HG02885 (cell line): ENCODE measurements around the gene RAB27A.
A peak's percentile ranks its signal among the peaks of the same experiment; 100 is the strongest.
"Not testable (repeated sequence)": the region's sequence is repeated elsewhere in the genome, so short reads cannot be mapped to it uniquely, and the experiment has no call there.

ENCODE experiments used
- ATAC-seq: cut with Tn5 transposase; IDR thresholded peaks from one replicate; pipeline ENCODE4 v1.9.1; 2021; ENCODE audit warnings: mild to moderate bottlenecking; ENCODE audit not compliant: unreplicated experiment, poor library complexity

Gene RAB27A

GRCh38 chr15:55253580-55253979, 36.0 kb downstream of the RAB27A start:
- no peak for ATAC-seq

GRCh38 chr15:55252201-55252600, 37.4 kb downstream of the RAB27A start:
- ATAC-seq, result not testable (repeated sequence)

GRCh38 chr15:55250941-55251340, 38.7 kb downstream of the RAB27A start:
- ATAC-seq, result no peak

GRCh38 chr15:55250392-55250791, 39.2 kb downstream of the RAB27A start:
- ATAC-seq, result no peak

- not testable (repeated sequence) for ATAC-seq
These were observed 39.7 kb downstream of the RAB27A start for GRCh38 chr15:55249885-55250284.

GRCh38 chr15:55248895-55249294, 40.7 kb downstream of the RAB27A start:
- no peak for ATAC-seq

GRCh38 chr15:55247766-55248427, 41.7 kb downstream of the RAB27A start:
- no peak for ATAC-seq

- ATAC-seq, result no peak
These were observed 42.3 kb downstream of the RAB27A start for GRCh38 chr15:55247311-55247710.

GRCh38 chr15:55246567-55246966, 43.0 kb downstream of the RAB27A start:
- ATAC-seq, result no peak

- ATAC-seq, result no peak
These were observed 44.6 kb downstream of the RAB27A start for GRCh38 chr15:55245059-55245458.

GRCh38 chr15:55241891-55242290, 47.7 kb downstream of the RAB27A start:
- ATAC-seq, result no peak

- ATAC-seq, result no peak
These were observed 48.4 kb downstream of the RAB27A start for GRCh38 chr15:55241186-55241585.

- no peak for ATAC-seq
These were observed 49.4 kb downstream of the RAB27A start for GRCh38 chr15:55240125-55240760.

- ATAC-seq, result no peak
These were observed 50.0 kb downstream of the RAB27A start for GRCh38 chr15:55239440-55240124.

- ATAC-seq, result no peak
These were observed 50.7 kb downstream of the RAB27A start for GRCh38 chr15:55238877-55239276.

GRCh38 chr15:55237219-55238130, 52.1 kb downstream of the RAB27A start:
- ATAC-seq, result peak; percentile 40

- no peak for ATAC-seq
These were observed 54.0 kb downstream of the RAB27A start for GRCh38 chr15:55235546-55236036.

- no peak for ATAC-seq
These were observed 54.9 kb downstream of the RAB27A start for GRCh38 chr15:55234800-55235104.

GRCh38 chr15:55234104-55234799, 55.4 kb downstream of the RAB27A start:
- no peak for ATAC-seq

GRCh38 chr15:55231455-55231854, 58.2 kb downstream of the RAB27A start:
- ATAC-seq, result no peak
